Stimulated activated CD8-positive, alpha-beta memory T cell treated with anti-CD3 and anti-CD28 coated beads, Interleukin-15, amount 100 ng/mL, for 24 hours (primary cell): ENCODE data around the gene HMOX2.

Source experiments
- DNase-seq: peaks from one replicate; pipeline ENCODE4 v3.0.0-alpha.2; 2020; ENCODE audit warnings: low read depth

The HMOX2 gene

GRCh38 chr16:4505356-4506147, 29.4 kb downstream of the HMOX2 start:
- DNase-seq, result no peak

GRCh38 chr16:4506450-4506849, 30.3 kb downstream of the HMOX2 start:
- no peak for DNase-seq

- DNase-seq, result no peak
Observed at GRCh38 chr16:4507588-4508345, 31.6 kb downstream of the HMOX2 start.

- DNase-seq, result no peak
Observed at GRCh38 chr16:4508806-4509205, 32.6 kb downstream of the HMOX2 start.

- no peak for DNase-seq
Observed at GRCh38 chr16:4509420-4509819, 33.2 kb downstream of the HMOX2 start.

- DNase-seq, result no peak
Observed at GRCh38 chr16:4510131-4510530, 33.9 kb downstream of the HMOX2 start.

GRCh38 chr16:4510747-4511426, 34.7 kb downstream of the HMOX2 start:
- DNase-seq, result no peak

GRCh38 chr16:4511441-4512082, 35.4 kb downstream of the HMOX2 start:
- DNase-seq, result no peak

- no peak for DNase-seq
Observed at GRCh38 chr16:4512473-4512872, 36.3 kb downstream of the HMOX2 start.

- no peak for DNase-seq
Observed at GRCh38 chr16:4513086-4513860, 37.1 kb downstream of the HMOX2 start.

GRCh38 chr16:4513881-4514280, 37.7 kb downstream of the HMOX2 start:
- no peak for DNase-seq

- DNase-seq, result no peak
Observed at GRCh38 chr16:4514606-4515005, 38.4 kb downstream of the HMOX2 start.

- DNase-seq, result no peak
Observed at GRCh38 chr16:4515611-4516233, 39.5 kb downstream of the HMOX2 start.

- DNase-seq, result no peak
Observed at GRCh38 chr16:4517812-4518680, 41.8 kb downstream of the HMOX2 start.

GRCh38 chr16:4519274-4520058, 43.3 kb downstream of the HMOX2 start:
- DNase-seq, result no peak

- DNase-seq, result no peak
Observed at GRCh38 chr16:4520913-4521312, 44.7 kb downstream of the HMOX2 start.

- no peak for DNase-seq
Observed at GRCh38 chr16:4522051-4522581, 45.9 kb downstream of the HMOX2 start.

- no peak for DNase-seq
Observed at GRCh38 chr16:4523686-4524085, 47.5 kb downstream of the HMOX2 start.

GRCh38 chr16:4524571-4524970, 48.4 kb downstream of the HMOX2 start:
- DNase-seq, result no peak
